GM19238 (cell line): ENCODE data around the gene SH3PXD2A.

Experiments
- DNase-seq: peaks from one replicate; pipeline ENCODE4 v3.0.0; 2011; ENCODE audit warnings: low spot score; ENCODE audit not compliant: insufficient read length

The SH3PXD2A gene

GRCh38 chr10:103630156-103630555, 225.2 kb downstream of the SH3PXD2A start:
- no peak for DNase-seq

- DNase-seq: no peak
Measured at GRCh38 chr10:103629581-103629980, 225.8 kb downstream of the SH3PXD2A start.

- DNase-seq: no peak
Measured at GRCh38 chr10:103627893-103628292, 227.5 kb downstream of the SH3PXD2A start.

- no peak for DNase-seq
Measured at GRCh38 chr10:103627111-103627892, 228.1 kb downstream of the SH3PXD2A start.

GRCh38 chr10:103626178-103626577, 229.2 kb downstream of the SH3PXD2A start:
- no peak for DNase-seq

GRCh38 chr10:103622935-103623574, 232.3 kb downstream of the SH3PXD2A start:
- DNase-seq: no peak

- DNase-seq: no peak
Measured at GRCh38 chr10:103622286-103622685, 233.1 kb downstream of the SH3PXD2A start.

GRCh38 chr10:103621783-103622125, 233.6 kb downstream of the SH3PXD2A start:
- no peak for DNase-seq

GRCh38 chr10:103620891-103621782, 234.2 kb downstream of the SH3PXD2A start:
- DNase-seq: no peak

- no peak for DNase-seq
Measured at GRCh38 chr10:103620352-103620740, 235.0 kb downstream of the SH3PXD2A start.

- no peak for DNase-seq
Measured at GRCh38 chr10:103619424-103620351, 235.7 kb downstream of the SH3PXD2A start.

- no peak for DNase-seq
Measured at GRCh38 chr10:103618575-103619423, 236.6 kb downstream of the SH3PXD2A start.

- no peak for DNase-seq
Measured at GRCh38 chr10:103617602-103618385, 237.6 kb downstream of the SH3PXD2A start.

GRCh38 chr10:103616705-103617601, 238.4 kb downstream of the SH3PXD2A start:
- DNase-seq: no peak

GRCh38 chr10:103614306-103615158, 240.8 kb downstream of the SH3PXD2A start:
- no peak for DNase-seq

GRCh38 chr10:103613616-103614015, 241.8 kb downstream of the SH3PXD2A start:
- no peak for DNase-seq
